Panc1 (cell line): Measurements from ENCODE around the gene MAEA. TPM values are rescaled to one million over a fixed set of nuclear protein-coding genes. Genes with fewer than 3 reads are reported as not detected.

Source experiments
- ATAC-seq: fragments of 200-7000 bp; cut with Tn5 transposase; 2 replicates; pipeline ENCODE4 v1.9.1; 2020; ENCODE audit warnings: mild to moderate bottlenecking, moderate library complexity
- BruUV-seq: library from RNA; stranded (reverse); fragments of 400-500 nt; replicated peaks from 2 replicates; lab custom pipeline; 2021; lab: Mats Ljungman, UMichigan
- CTCF ChIA-PET: fragments of 300-600 bp; sonication (Branson Sonifier 250); formaldehyde crosslinking; loops from one replicate; lab custom pipeline; 2022; ENCODE audit warnings: antibody characterized with exemption; lab: Charles Lee
- POLR2A ChIA-PET: fragments of 300-600 bp; sonication (Branson Sonifier 250); formaldehyde crosslinking; loops from one replicate; lab custom pipeline; 2022; ENCODE audit warnings: antibody characterized with exemption; lab: Charles Lee
- DNase-seq: peaks from one replicate; pipeline ENCODE4 v3.0.0-alpha.2; 2010; ENCODE audit warnings: low read depth, low spot score
- H3K27ac ChIP-seq: 2 replicates; pipeline ENCODE4 v1.5.1; 2011; ENCODE audit warnings: mild to moderate bottlenecking, low read length, inconsistent platforms
- H3K27me3 ChIP-seq: fragments of 200-500 bp; sonication (Bioruptor generic); 2 replicates; pipeline ENCODE4 v1.6.0; 2014; ENCODE audit warnings: low read length, inconsistent platforms; ENCODE audit not compliant: control insufficient read depth, insufficient read depth
- H3K36me3 ChIP-seq: fragments of 200-500 bp; sonication (Bioruptor generic); 2 replicates; pipeline ENCODE4 v1.5.1; 2014; ENCODE audit warnings: inconsistent platforms, mild to moderate bottlenecking, low read length, moderate library complexity; ENCODE audit not compliant: control insufficient read depth, insufficient read depth
- H3K4me1 ChIP-seq: 2 replicates; pipeline ENCODE4 v1.5.1; 2011; ENCODE audit warnings: inconsistent platforms, mild to moderate bottlenecking, low read length, moderate library complexity; ENCODE audit not compliant: control insufficient read depth, insufficient read depth
- H3K4me3 ChIP-seq, 2 experiments: 2 replicates each; pipeline ENCODE4 v1.5.1; 2011 to 2012; ENCODE audit warnings: low read depth in 2 of 2, low read length in 2 of 2, mild to moderate bottlenecking in 2 of 2, inconsistent platforms in 1 of 2, moderate library complexity in 1 of 2
- H3K9me3 ChIP-seq: fragments of 200-500 bp; sonication (Bioruptor generic); 2 replicates; pipeline ENCODE4 v1.5.1; 2014; ENCODE audit warnings: low read depth, mild to moderate bottlenecking, inconsistent platforms, low read length, moderate library complexity; ENCODE audit not compliant: control insufficient read depth, insufficient read depth
- POLR2AphosphoS5 ChIP-seq: IDR thresholded peaks from 2 replicates; pipeline ENCODE4 v1.6.1; 2012; ENCODE audit warnings: mild to moderate bottlenecking, low read depth, low read length, moderate library complexity
- SIN3A ChIP-seq: IDR thresholded peaks from 2 replicates; pipeline ENCODE4 v1.6.1; 2012; ENCODE audit warnings: low read depth, mild to moderate bottlenecking, low read length, moderate library complexity, borderline replicate concordance; ENCODE audit not compliant: insufficient read depth
- TCF7L2 ChIP-seq: IDR thresholded peaks from 2 replicates; pipeline ENCODE4 v1.6.1; 2011; ENCODE audit warnings: mild to moderate bottlenecking, low read depth, low read length, inconsistent platforms
- in situ Hi-C: cut with HindIII; loops from 2 replicates; pipeline ENCODE4 v1.10.0; 2016; ENCODE audit warnings: low sequenced_read_pairs, low pct_unique_long_range_greater_than_20kb
- intact Hi-C: fragments of 100-400 bp; cut with micrococcal nuclease; formaldehyde crosslinking; loops from one replicate; pipeline ENCODE4 v1.10.0; 2022; ENCODE audit not compliant: unreplicated experiment
- total RNA-seq: library from RNA; stranded (reverse); gene quantifications from one replicate; pipeline ENCODE4 v1.2.1, GENCODE V29; 2021; ENCODE audit not compliant: unreplicated experiment
- TF ChIP-seq, protein P1 (sequence below), 2 experiments: IDR thresholded peaks; 2 replicates each; pipeline ENCODE4 v1.6.1; 2011 to 2012; ENCODE audit warnings: low read depth in 2 of 2, control low read depth in 1 of 2, low read length in 1 of 2, mild to moderate bottlenecking in 1 of 2, moderate library complexity in 1 of 2; ENCODE audit not compliant: insufficient read depth in 1 of 2
- TF ChIP-seq, protein P2 (sequence below): fragments of 450-650 bp; IDR thresholded peaks from 2 replicates; pipeline ENCODE4 v1.5.1; 2017; ENCODE audit warnings: mild to moderate bottlenecking

Gene MAEA
- total RNA-seq, 1 experiment from 2014 or later: 62.3 TPM

DNA sequence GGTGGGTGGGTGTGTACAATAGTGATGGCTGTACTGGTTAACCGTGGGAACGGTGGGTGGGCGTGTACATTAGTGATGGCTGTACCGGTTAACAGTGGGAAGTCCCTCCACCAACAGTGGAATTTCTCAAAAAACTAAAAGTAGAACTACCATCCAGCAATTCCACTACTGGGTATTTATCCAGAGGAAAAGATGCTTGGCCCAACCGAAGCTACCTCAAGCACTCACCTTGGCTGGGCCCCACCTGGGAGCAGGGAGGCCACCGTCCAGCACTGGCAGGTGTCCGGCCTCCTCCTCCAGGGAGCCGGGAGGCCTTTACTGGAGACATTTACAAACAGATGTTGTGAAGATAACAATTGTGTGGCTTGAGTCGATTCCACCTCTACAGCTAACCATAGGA is 6.0 kb upstream of the MAEA start:
- in situ Hi-C loops (no loop called here), intact Hi-C loops (no loop called here)
- Histone ChIP-seq H3K4me1 (peaks cover 3% of the 10 kb centered on the region), H3K27me3 (no peaks in the 10 kb centered on the region), H3K4me3 (no peak overlapping the region), H3K9me3 (no peaks in the 10 kb centered on the region), H3K36me3 (no peaks in the 10 kb centered on the region), H3K27ac (no peak overlapping the region)
- ATAC-seq (no peak), DNase-seq (no peak)
- no TSS peak for BruUV-seq
- ChIA-PET CTCF (interaction anchor here (0.7 kb wide), 1 partner anchor 9 kb away, joined by 3 read pairs; no protein-coding TSS in a partner anchor), POLR2A (no interaction called here)
- no peak for TF ChIP-seq TCF7L2

DNA sequence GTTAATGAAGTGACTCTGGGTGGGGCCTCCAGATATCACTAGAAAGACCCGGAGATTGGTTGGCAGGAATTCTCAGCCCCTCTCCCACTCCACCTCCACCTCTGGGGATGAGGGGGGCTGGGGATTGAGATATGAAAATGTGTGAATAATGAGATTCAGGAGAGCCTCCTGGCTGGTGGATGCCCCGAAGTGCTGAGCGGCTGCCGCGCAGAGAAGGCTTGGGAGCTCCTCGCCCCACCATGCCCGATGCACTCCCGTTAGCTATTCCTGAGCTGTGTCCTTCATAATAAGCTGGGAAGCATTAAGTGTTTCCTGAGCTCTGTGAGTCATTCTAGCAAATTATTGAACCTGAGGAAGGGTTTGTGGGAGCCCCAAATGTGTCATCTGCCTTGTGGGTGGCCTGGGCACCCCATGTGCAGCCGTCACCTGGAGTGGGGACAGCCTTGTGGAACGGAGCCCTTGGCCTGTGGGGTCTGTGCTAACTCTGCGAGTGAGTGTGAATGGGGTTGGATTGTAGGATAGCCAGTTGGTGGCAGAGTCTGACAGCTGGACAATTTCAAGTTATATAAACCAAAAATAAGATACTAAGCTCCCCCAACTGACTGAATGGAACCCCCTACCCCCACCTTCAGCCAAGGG is 4.4 kb upstream of the MAEA start:
- BruUV-seq: no TSS peak
- Histone ChIP-seq H3K27ac (no peak overlapping the region), H3K4me1 (peaks cover 6% of the 10 kb centered on the region), H3K4me3 (no peak overlapping the region), H3K27me3 (no peaks in the 10 kb centered on the region), H3K9me3 (no peaks in the 10 kb centered on the region), H3K36me3 (no peaks in the 10 kb centered on the region)
- TF ChIP-seq TCF7L2 (no peak), SIN3A (no peak), POLR2AphosphoS5 (no peak)
- TF ChIP-seq, protein P1, sequence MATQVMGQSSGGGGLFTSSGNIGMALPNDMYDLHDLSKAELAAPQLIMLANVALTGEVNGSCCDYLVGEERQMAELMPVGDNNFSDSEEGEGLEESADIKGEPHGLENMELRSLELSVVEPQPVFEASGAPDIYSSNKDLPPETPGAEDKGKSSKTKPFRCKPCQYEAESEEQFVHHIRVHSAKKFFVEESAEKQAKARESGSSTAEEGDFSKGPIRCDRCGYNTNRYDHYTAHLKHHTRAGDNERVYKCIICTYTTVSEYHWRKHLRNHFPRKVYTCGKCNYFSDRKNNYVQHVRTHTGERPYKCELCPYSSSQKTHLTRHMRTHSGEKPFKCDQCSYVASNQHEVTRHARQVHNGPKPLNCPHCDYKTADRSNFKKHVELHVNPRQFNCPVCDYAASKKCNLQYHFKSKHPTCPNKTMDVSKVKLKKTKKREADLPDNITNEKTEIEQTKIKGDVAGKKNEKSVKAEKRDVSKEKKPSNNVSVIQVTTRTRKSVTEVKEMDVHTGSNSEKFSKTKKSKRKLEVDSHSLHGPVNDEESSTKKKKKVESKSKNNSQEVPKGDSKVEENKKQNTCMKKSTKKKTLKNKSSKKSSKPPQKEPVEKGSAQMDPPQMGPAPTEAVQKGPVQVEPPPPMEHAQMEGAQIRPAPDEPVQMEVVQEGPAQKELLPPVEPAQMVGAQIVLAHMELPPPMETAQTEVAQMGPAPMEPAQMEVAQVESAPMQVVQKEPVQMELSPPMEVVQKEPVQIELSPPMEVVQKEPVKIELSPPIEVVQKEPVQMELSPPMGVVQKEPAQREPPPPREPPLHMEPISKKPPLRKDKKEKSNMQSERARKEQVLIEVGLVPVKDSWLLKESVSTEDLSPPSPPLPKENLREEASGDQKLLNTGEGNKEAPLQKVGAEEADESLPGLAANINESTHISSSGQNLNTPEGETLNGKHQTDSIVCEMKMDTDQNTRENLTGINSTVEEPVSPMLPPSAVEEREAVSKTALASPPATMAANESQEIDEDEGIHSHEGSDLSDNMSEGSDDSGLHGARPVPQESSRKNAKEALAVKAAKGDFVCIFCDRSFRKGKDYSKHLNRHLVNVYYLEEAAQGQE (IDR thresholded peaks at IDR 0.05; ENCODE audit: insufficient read depth in 1 of 2, low read depth in 2 of 2, low read length in 1 of 2): no peak
- TF ChIP-seq, protein P2, sequence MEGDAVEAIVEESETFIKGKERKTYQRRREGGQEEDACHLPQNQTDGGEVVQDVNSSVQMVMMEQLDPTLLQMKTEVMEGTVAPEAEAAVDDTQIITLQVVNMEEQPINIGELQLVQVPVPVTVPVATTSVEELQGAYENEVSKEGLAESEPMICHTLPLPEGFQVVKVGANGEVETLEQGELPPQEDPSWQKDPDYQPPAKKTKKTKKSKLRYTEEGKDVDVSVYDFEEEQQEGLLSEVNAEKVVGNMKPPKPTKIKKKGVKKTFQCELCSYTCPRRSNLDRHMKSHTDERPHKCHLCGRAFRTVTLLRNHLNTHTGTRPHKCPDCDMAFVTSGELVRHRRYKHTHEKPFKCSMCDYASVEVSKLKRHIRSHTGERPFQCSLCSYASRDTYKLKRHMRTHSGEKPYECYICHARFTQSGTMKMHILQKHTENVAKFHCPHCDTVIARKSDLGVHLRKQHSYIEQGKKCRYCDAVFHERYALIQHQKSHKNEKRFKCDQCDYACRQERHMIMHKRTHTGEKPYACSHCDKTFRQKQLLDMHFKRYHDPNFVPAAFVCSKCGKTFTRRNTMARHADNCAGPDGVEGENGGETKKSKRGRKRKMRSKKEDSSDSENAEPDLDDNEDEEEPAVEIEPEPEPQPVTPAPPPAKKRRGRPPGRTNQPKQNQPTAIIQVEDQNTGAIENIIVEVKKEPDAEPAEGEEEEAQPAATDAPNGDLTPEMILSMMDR: no peak
- CTCF ChIA-PET: no interaction called here
- intact Hi-C loops: no loop called here
- ATAC-seq (no peak), DNase-seq (no peak)
- in situ Hi-C loops: no loop called here
- POLR2A ChIA-PET: interaction anchor here (0.5 kb wide), 1 partner anchor 200 kb away, joined by 7 read pairs; no protein-coding TSS in a partner anchor
